Panc1 (cell line): ENCODE data around the gene MBTPS1. TPM values are rescaled to one million over a fixed set of nuclear protein-coding genes. Genes with fewer than 3 reads are reported as not detected.

Experiments used
- ATAC-seq: fragments of 200-7000 bp; cut with Tn5 transposase; 2 replicates; pipeline ENCODE4 v1.9.1; 2020; ENCODE audit warnings: mild to moderate bottlenecking, moderate library complexity
- BruUV-seq: library from RNA; stranded (reverse); fragments of 400-500 nt; replicated peaks from 2 replicates; lab custom pipeline; 2021; lab: Mats Ljungman, UMichigan
- CTCF ChIA-PET: fragments of 300-600 bp; sonication (Branson Sonifier 250); formaldehyde crosslinking; loops from one replicate; lab custom pipeline; 2022; ENCODE audit warnings: antibody characterized with exemption; lab: Charles Lee
- POLR2A ChIA-PET: fragments of 300-600 bp; sonication (Branson Sonifier 250); formaldehyde crosslinking; loops from one replicate; lab custom pipeline; 2022; ENCODE audit warnings: antibody characterized with exemption; lab: Charles Lee
- DNase-seq: peaks from one replicate; pipeline ENCODE4 v3.0.0-alpha.2; 2010; ENCODE audit warnings: low read depth, low spot score
- H3K27ac ChIP-seq: 2 replicates; pipeline ENCODE4 v1.5.1; 2011; ENCODE audit warnings: mild to moderate bottlenecking, low read length, inconsistent platforms
- H3K27me3 ChIP-seq: fragments of 200-500 bp; sonication (Bioruptor generic); 2 replicates; pipeline ENCODE4 v1.6.0; 2014; ENCODE audit warnings: low read length, inconsistent platforms; ENCODE audit not compliant: control insufficient read depth, insufficient read depth
- H3K36me3 ChIP-seq: fragments of 200-500 bp; sonication (Bioruptor generic); 2 replicates; pipeline ENCODE4 v1.5.1; 2014; ENCODE audit warnings: inconsistent platforms, mild to moderate bottlenecking, low read length, moderate library complexity; ENCODE audit not compliant: control insufficient read depth, insufficient read depth
- H3K4me1 ChIP-seq: 2 replicates; pipeline ENCODE4 v1.5.1; 2011; ENCODE audit warnings: inconsistent platforms, mild to moderate bottlenecking, low read length, moderate library complexity; ENCODE audit not compliant: control insufficient read depth, insufficient read depth
- H3K4me3 ChIP-seq, 2 experiments: 2 replicates each; pipeline ENCODE4 v1.5.1; 2011 to 2012; ENCODE audit warnings: low read depth in 2 of 2, low read length in 2 of 2, mild to moderate bottlenecking in 2 of 2, inconsistent platforms in 1 of 2, moderate library complexity in 1 of 2
- H3K9me3 ChIP-seq: fragments of 200-500 bp; sonication (Bioruptor generic); 2 replicates; pipeline ENCODE4 v1.5.1; 2014; ENCODE audit warnings: low read depth, mild to moderate bottlenecking, inconsistent platforms, low read length, moderate library complexity; ENCODE audit not compliant: control insufficient read depth, insufficient read depth
- CTCF ChIP-seq: fragments of 450-650 bp; IDR thresholded peaks from 2 replicates; pipeline ENCODE4 v1.5.1; 2017; ENCODE audit warnings: mild to moderate bottlenecking
- POLR2AphosphoS5 ChIP-seq: IDR thresholded peaks from 2 replicates; pipeline ENCODE4 v1.6.1; 2012; ENCODE audit warnings: mild to moderate bottlenecking, low read depth, low read length, moderate library complexity
- REST ChIP-seq, 2 experiments: IDR thresholded peaks; 2 replicates each; pipeline ENCODE4 v1.6.1; 2011 to 2012; ENCODE audit warnings: low read depth in 2 of 2, control low read depth in 1 of 2, low read length in 1 of 2, mild to moderate bottlenecking in 1 of 2, moderate library complexity in 1 of 2; ENCODE audit not compliant: insufficient read depth in 1 of 2
- SIN3A ChIP-seq: IDR thresholded peaks from 2 replicates; pipeline ENCODE4 v1.6.1; 2012; ENCODE audit warnings: low read depth, mild to moderate bottlenecking, low read length, moderate library complexity, borderline replicate concordance; ENCODE audit not compliant: insufficient read depth
- TCF7L2 ChIP-seq: IDR thresholded peaks from 2 replicates; pipeline ENCODE4 v1.6.1; 2011; ENCODE audit warnings: mild to moderate bottlenecking, low read depth, low read length, inconsistent platforms
- in situ Hi-C: cut with HindIII; loops from 2 replicates; pipeline ENCODE4 v1.10.0; 2016; ENCODE audit warnings: low sequenced_read_pairs, low pct_unique_long_range_greater_than_20kb
- intact Hi-C: fragments of 100-400 bp; cut with micrococcal nuclease; formaldehyde crosslinking; loops from one replicate; pipeline ENCODE4 v1.10.0; 2022; ENCODE audit not compliant: unreplicated experiment
- total RNA-seq: library from RNA; stranded (reverse); gene quantifications from one replicate; pipeline ENCODE4 v1.2.1, GENCODE V29; 2021; ENCODE audit not compliant: unreplicated experiment

MBTPS1 gene
- total RNA-seq, 1 experiment from 2014 or later: 66.8 TPM

- intact Hi-C loops: no loop called here
- no peak for DNase-seq
- no TSS peak for BruUV-seq
- in situ Hi-C loops: no loop called here
- no peak for ATAC-seq
- no peak overlapping the region for H3K27ac ChIP-seq
- no peak for TF ChIP-seq TCF7L2
- no peak for TF ChIP-seq CTCF
- no peak overlapping the region for H3K4me3 ChIP-seq
- H3K4me1 ChIP-seq: no peaks in the 10 kb centered on the region
- no peaks in the 10 kb centered on the region for H3K27me3 ChIP-seq
- no peaks in the 10 kb centered on the region for H3K36me3 ChIP-seq
- ChIA-PET CTCF (no interaction called here), POLR2A (no interaction called here)
- no peaks in the 10 kb centered on the region for H3K9me3 ChIP-seq
These were observed 7.7 kb upstream of the MBTPS1 start for GRCh38 chr16:84124257-84125073.

- ATAC-seq: no peak
- TF ChIP-seq SIN3A: no peak
- TF ChIP-seq TCF7L2: no peak
- TF ChIP-seq CTCF: no peak
- TF ChIP-seq REST (IDR thresholded peaks at IDR 0.05; ENCODE audit: insufficient read depth in 1 of 2, low read depth in 2 of 2, low read length in 1 of 2): no peak
- TF ChIP-seq POLR2AphosphoS5: no peak
- intact Hi-C loops: no loop called here
- in situ Hi-C loops: no loop called here
- ChIA-PET POLR2A (no interaction called here), CTCF (no interaction called here)
- Histone ChIP-seq H3K4me1 (no peaks in the 10 kb centered on the region), H3K27me3 (no peaks in the 10 kb centered on the region), H3K36me3 (peaks cover 8% of the 10 kb centered on the region; the same call in 1 of the 2 replicates), H3K4me3 (no peak overlapping the region), H3K9me3 (no peaks in the 10 kb centered on the region), H3K27ac (no peak overlapping the region)
- no peak for DNase-seq
- no TSS peak for BruUV-seq
These were observed 4.3 kb upstream of the MBTPS1 start for GRCh38 chr16:84121007-84121406.
